Activated CD4-positive, alpha-beta T cell treated with anti-CD3 and anti-CD28 coated beads, Interleukin-2, Interleukin-6, amounts not matched to agents 100 ng/mL and 50 ng/mL, durations not matched to agents 16 hours and 8 hours (primary cell): ENCODE results near the gene GNA12.
"Not testable (repeated sequence)": the region's sequence is repeated elsewhere in the genome, so short reads cannot be mapped to it uniquely, and the experiment has no call there.

ENCODE experiments used
- DNase-seq: peaks from one replicate; pipeline ENCODE4 v3.0.0-alpha.2; 2020

The GNA12 gene

GRCh38 chr7:2725178-2726105, 118.7 kb downstream of the GNA12 start:
- no peak for DNase-seq

- no peak for DNase-seq
Observed at GRCh38 chr7:2724453-2725177, 119.5 kb downstream of the GNA12 start.

GRCh38 chr7:2724036-2724435, 120.1 kb downstream of the GNA12 start:
- DNase-seq = not testable (repeated sequence)

GRCh38 chr7:2723138-2723850, 120.8 kb downstream of the GNA12 start:
- DNase-seq = no peak

GRCh38 chr7:2722591-2722990, 121.5 kb downstream of the GNA12 start:
- no peak for DNase-seq

- no peak for DNase-seq
Observed at GRCh38 chr7:2721842-2722241, 122.3 kb downstream of the GNA12 start.

- peak; percentile 23 for DNase-seq
Observed at GRCh38 chr7:2720024-2720423, 124.1 kb downstream of the GNA12 start.

GRCh38 chr7:2719007-2719406, 125.1 kb downstream of the GNA12 start:
- peak; percentile 80 for DNase-seq

GRCh38 chr7:2718296-2718965, 125.7 kb downstream of the GNA12 start:
- no peak for DNase-seq

- peak; percentile 28 for DNase-seq
Observed at GRCh38 chr7:2717293-2718261, 126.5 kb downstream of the GNA12 start.

- no peak for DNase-seq
Observed at GRCh38 chr7:2716906-2717292, 127.2 kb downstream of the GNA12 start.

GRCh38 chr7:2716488-2716887, 127.6 kb downstream of the GNA12 start:
- DNase-seq = no peak

- DNase-seq = peak; percentile 52
Observed at GRCh38 chr7:2715341-2716231, 128.5 kb downstream of the GNA12 start.

- DNase-seq = no peak
Observed at GRCh38 chr7:2714636-2715035, 129.5 kb downstream of the GNA12 start.

GRCh38 chr7:2713978-2714377, 130.1 kb downstream of the GNA12 start:
- no peak for DNase-seq

- no peak for DNase-seq
Observed at GRCh38 chr7:2713370-2713769, 130.7 kb downstream of the GNA12 start.

GRCh38 chr7:2711895-2712675, 132.0 kb downstream of the GNA12 start:
- DNase-seq = no peak

- peak; percentile 72 for DNase-seq
Observed at GRCh38 chr7:2710901-2711551, 133.1 kb downstream of the GNA12 start.

- DNase-seq = peak; percentile 77
Observed at GRCh38 chr7:2710286-2710655, 133.8 kb downstream of the GNA12 start.
